Inferior parietal cortex (tissue), 1 donor: ENCODE data around the gene ANO2.

Experiments
- DNase-seq: peaks from one replicate; pipeline ENCODE4 v3.0.0-alpha.2; 2016; ENCODE audit errors: extremely low spot score

The ANO2 gene

DNA sequence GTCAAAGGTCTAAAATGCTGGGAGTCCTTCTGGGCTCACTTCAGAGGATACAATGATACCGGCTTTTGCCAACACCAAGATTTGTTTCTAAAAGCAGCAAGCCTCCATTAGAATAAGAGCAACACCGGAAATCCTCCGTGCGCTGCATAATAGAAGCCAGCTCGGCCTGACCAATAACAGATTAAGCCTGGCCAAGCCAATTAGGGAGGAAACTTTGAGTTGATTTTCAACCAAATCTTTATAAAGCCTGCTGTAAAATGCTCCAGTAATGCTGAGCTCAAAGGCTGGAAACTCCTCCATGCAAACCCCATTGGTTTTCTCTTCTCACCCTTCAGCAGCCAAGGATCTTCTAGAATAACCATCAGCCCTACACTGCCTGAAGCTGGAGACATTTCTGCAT, 363.0 kb downstream of the ANO2 start:
- DNase-seq = no peak

DNA sequence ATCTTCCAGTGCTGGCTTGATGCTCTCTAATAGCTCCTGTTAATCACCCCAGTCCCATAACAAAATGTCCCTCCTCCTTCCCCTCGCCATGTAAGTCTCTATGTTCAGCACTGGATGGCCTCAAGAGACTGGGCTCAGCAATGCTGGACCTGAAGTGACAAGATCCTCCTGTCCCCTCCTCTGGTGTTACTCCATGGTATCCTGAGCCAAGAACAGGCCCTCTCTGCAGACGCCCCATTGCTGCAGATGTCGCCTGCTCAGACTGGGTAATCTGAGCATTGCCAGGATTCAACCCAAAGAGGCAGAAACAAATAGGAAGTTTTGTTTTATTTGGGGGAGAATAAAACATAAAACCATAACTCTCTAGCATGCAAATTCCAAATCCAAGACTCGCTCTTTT, 363.4 kb downstream of the ANO2 start:
- no peak for DNase-seq

DNA sequence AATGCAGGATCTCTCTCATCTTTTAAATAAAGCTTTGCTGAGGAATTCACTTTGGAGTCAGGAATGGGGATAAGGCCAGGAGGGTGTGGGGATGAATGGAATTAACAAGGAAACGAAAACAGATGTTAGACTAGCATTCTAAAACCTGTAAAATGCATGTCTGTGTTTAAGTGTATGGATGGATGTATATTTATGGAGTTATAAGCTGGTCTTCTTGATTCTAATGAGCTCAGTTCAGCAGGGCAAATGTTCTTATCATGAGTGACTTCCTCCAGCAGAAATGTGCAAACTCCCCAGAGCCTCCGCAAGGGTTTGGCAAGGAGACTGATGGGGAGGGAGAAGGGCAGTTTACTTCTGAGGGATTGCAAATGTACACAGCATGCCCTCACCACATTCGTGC, 364.0 kb downstream of the ANO2 start:
- no peak for DNase-seq

GRCh38 chr12:5578775-5579174, 366.3 kb downstream of the ANO2 start:
- no peak for DNase-seq

GRCh38 chr12:5577741-5578140, 367.3 kb downstream of the ANO2 start:
- no peak for DNase-seq

- no peak for DNase-seq
Observed at GRCh38 chr12:5577211-5577612, 367.8 kb downstream of the ANO2 start.

- no peak for DNase-seq
Observed at GRCh38 chr12:5575987-5576386, 369.1 kb downstream of the ANO2 start.

DNA sequence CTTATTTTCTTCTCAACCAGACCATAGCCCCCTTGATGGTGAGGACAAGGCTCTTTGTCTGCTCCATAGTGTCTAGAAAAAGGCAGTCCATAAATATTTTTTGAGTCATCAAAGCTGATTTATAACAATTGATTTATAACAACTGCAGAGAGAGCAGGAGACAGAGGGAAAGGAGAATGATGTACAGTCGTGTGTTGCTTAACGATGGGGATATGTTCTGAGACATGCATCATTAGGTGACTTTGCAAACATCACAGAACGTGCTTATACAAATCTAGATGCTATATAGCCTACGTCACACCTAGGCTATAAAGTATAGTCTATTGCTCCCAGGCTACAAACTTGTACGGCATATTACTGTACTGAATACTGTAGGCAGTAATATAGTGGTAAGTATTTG, 369.8 kb downstream of the ANO2 start:
- DNase-seq = no peak

DNA sequence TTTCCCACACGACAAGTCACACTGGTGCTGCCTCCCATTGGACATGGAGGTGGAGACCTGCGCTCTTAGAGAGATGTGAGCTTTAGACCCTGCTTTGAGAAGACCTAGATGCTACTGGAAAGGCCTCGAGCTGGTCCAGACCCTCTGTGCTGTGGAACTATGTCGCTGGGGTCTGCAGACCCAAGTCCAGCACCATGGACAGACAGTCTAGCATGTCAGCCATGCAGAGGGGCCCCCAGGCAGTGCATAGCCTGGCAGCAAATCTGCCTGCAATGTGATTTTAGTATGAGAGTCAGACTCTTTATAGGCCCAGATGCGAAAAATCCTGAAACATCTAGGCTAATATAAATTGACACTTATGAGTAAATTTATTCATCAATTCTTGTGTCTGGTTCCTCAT, 371.7 kb downstream of the ANO2 start:
- DNase-seq = no peak

- DNase-seq = no peak
Observed at GRCh38 chr12:5571115-5571514, 373.9 kb downstream of the ANO2 start.

DNA sequence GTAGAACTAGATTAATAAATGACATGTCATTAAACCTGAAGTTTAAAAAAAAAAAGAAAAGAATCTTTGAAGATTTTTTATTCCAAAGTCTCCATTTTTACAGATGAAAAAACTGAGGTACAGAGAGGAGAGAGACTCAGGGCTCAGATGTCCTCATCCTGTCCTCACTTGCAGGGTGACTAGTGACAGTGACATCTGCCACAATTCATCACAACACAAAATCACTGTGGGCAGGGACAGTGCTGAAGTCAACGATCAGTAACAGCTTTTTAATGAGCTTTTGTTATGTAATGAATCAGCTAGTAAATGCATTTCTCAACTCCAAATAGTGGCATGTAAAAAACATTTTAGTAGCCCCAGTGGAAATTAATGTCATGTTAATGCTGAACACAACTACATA, 374.6 kb downstream of the ANO2 start:
- no peak for DNase-seq

DNA sequence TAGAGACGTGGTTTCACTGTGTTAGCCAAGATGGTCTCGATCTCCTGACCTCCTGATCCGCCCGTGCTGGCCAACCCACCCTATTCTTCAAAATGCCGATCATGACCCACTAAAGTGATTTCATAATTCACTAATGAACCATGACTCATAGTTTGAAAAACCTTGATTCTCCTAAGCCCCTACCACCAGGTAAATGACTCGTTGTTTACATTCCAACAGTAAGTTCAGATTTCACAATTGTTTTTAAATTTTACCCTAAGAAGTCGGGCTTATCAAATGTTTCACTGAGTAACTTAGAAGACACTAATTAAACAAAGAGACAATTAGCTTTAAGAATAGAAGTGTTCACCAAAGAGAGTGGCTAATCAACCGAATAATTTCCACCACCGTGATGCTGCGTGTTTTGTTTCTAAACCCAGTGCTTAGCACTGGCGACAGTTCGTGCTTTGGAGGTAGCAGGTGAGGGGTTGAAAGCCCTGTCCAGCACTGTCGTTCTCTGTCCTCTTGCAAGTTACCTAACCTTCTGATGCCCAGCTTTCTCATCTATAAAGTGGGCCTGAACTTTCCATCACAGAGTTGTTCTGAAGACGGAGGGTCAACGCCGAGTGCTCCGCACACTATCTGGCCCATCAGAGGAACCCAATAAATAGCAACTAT, 376.6 kb downstream of the ANO2 start:
- DNase-seq = no peak

- no peak for DNase-seq
Observed at GRCh38 chr12:5567016-5567725, 377.9 kb downstream of the ANO2 start.

DNA sequence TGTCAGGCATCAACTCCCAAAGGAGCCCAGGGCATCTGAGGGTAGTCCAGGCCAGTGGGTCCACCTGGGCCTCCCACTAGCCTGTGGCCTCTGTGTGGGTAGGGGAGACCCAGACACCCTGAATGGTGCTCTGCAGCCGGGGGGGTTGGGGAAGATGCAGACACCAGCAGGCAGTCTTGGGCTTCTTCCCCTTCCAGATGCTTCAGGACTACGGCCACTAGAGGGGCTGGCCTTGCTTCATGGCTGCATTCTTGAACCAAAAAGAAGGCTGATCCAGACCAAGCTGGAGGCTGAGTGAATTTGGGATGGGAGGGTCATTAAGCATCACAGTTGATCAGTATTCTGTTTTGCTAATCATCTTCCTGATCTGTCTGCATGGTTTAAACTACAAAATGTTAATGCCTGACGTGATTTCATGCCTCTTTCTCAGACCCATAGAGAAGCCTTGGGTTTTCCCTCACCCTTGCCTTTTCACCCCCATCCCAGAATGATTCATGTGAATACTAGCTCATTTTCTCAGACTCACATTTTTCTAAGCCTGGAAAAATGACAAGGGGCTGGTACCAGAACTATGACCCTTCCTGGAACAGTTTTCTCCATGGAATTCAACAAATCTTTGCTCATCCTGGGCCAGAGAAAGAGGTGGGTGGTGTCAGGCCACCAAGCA, 379.0 kb downstream of the ANO2 start:
- DNase-seq = no peak

DNA sequence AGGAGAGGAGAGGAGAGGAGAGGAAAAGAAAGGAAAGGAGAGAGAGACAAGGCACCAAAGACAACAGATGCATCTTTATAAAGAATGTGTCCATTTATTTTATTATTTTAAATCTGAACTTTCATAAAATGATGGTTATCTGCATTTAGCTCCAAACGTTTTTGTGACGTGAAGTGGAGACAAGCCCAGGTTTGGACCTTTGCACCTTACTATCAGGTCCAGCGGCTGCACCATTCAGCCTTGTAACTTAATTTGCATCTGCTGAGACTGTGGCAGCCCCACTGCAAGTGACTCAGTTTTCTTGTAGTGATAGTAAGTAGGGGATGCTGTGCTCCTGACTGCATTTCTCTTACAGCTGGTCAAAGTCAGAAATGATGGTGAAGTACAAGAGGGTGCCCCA, 382.5 kb downstream of the ANO2 start:
- DNase-seq = no peak

DNA sequence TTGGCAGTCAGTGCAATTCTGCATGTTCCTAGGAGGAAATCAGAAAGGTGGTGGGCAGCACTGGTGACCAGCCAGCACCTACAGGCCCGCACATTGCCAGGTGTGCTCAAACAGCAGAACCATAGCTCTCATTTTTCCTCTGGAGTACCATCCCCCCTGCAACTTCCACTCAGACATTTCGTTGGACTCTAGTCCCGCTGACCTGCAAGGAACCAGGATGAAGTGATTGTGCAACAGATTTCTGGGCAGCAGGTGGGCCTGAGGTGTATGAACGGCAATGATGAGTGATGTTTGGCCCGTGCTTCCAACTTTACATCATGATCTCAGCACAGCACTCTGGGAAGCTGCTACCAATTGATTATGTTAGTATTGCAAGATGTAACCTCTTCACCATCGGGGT, 383.2 kb downstream of the ANO2 start:
- DNase-seq = no peak

GRCh38 chr12:5561057-5561456, 384.0 kb downstream of the ANO2 start:
- DNase-seq = no peak

DNA sequence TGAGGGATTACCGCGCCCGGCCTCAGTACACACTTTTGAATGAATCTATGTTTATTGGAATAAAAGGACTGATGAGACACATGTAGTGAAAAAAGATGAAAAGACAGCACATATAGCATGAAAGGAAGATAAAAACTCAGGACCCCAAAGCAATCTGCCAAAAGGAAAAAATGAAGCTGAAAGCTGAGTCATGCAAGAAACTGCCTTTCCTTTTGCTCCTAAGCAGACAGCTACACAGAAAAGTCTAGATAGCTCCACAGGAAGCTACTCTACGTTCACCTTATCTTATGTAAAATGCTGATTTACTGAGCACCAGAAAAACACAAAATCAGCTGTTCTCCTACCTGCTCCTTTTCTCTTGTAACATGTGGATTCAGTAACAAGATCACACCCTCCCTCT, 384.8 kb downstream of the ANO2 start:
- no peak for DNase-seq

DNA sequence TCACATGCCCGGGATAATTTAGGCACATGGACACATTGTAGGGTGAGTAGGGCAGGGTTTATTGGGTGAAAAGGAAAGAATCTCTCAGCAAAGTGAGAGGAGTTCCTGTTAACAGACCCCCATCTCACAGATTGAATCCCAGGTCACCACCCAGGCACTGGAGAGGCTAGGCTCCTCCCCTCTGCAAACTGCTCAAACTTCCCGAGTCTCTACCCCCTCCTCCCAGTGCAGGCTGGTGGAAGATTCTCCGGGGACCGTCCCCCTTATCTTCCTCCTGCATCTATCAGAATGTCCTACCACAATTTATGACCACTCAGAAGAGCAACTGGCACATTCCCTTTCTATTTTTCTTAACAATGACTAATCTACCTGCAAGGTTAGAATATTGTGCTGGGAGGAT, 387.2 kb downstream of the ANO2 start:
- DNase-seq = no peak

GRCh38 chr12:5556946-5557673, 387.9 kb downstream of the ANO2 start:
- no peak for DNase-seq

DNA sequence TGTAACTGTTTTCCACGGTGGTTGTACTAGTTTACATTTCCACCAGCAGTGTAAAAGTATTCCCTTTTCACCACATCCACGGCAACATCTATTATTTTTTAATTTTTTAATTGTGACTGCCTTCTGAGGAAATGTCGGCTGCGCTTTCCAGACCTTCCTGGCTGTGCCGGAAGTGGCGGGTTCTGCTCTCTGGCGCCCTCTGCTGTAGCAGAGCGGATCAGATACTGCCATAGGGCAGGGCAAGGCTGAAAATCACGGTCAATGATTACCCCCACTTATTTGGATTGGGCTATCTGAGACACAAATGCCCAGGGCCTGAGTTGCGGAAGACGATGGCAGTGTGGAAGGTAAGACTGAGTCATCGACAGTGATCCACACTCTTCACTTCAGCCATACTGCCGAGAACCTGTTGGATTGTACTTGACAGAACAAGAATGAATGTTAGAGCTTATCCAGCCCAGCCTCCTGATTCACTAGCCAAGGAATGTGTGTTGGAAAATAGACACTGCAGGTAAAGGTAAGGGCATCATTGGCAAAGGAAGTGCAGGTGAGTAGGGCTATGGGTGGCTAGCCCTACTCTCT, 388.9 kb downstream of the ANO2 start:
- DNase-seq = no peak

- no peak for DNase-seq
Observed at GRCh38 chr12:5554711-5555110, 390.3 kb downstream of the ANO2 start.
